ENCODE measurements around the gene SREK1IP1. TPM values are rescaled to one million over a fixed set of nuclear protein-coding genes. Genes with fewer than 3 reads are reported as not detected.
A peak's percentile ranks its signal among the peaks of the same experiment; 100 is the strongest.

The SREK1IP1 gene
- total RNA-seq, 1 experiment from 2014 or later, result 40.1 TPM

- Mint-ChIP-seq H3K9me3 (ENCODE audit: unreplicated experiment) (no peaks in the 10 kb centered on the region), H3K27ac (ENCODE audit: low read depth, unreplicated experiment) (peak overlapping the region; percentile 100)
Observed at GRCh38 chr5:64765804-64766504, 2.5 kb downstream of the SREK1IP1 start.

GRCh38 chr5:64763948-64764503 lies 4.5 kb downstream of the SREK1IP1 start:
- H3K27ac Mint-ChIP-seq (ENCODE audit: low read depth, unreplicated experiment), result peak overlapping the region; percentile 2
- H3K4me1 Mint-ChIP-seq (ENCODE audit: insufficient read depth, unreplicated experiment), result peaks cover 37% of the 10 kb centered on the region
- POLR2A ChIA-PET, result interaction anchor here (0.5 kb wide), 1 partner anchor 32 kb away, joined by 3 read pairs; no protein-coding TSS in a partner anchor
- no peak overlapping the region for H3K4me3 Mint-ChIP-seq (ENCODE audit: unreplicated experiment)
- no peaks in the 10 kb centered on the region for H3K27me3 Mint-ChIP-seq (ENCODE audit: insufficient read depth, unreplicated experiment)
- intact Hi-C loops (cut with micrococcal nuclease), result no loop called here
- no peak for TF ChIP-seq CTCF (IDR thresholded peaks at IDR 0.05; ENCODE audit: unreplicated experiment)
- BruUV-seq (replicated peaks), result no TSS peak
- DNase-seq (ENCODE audit: unreplicated experiment), result no peak
- no peaks in the 10 kb centered on the region for H3K9me3 Mint-ChIP-seq (ENCODE audit: unreplicated experiment)
- CTCF ChIA-PET, result interaction anchor here (0.6 to 1.3 kb wide), 4 partner anchors 35 to 718 kb away, joined by 3 read pairs; partner anchors contain the start of gene ADAMTS6
- peaks cover 36% of the 10 kb centered on the region for H3K36me3 Mint-ChIP-seq (ENCODE audit: insufficient read depth, unreplicated experiment)

More at GRCh38 chr5:64765804-64766504, 2.5 kb downstream of the SREK1IP1 start:
- Mint-ChIP-seq H3K4me1 (ENCODE audit: insufficient read depth, unreplicated experiment) (peaks cover 44% of the 10 kb centered on the region), H3K27me3 (ENCODE audit: insufficient read depth, unreplicated experiment) (no peaks in the 10 kb centered on the region), H3K4me3 (ENCODE audit: unreplicated experiment) (peak overlapping the region; percentile 47), H3K36me3 (ENCODE audit: insufficient read depth, unreplicated experiment) (peaks cover 30% of the 10 kb centered on the region)
- POLR2A ChIA-PET, result interaction anchor here (0.9 to 2.8 kb wide), 2 partner anchors 19 to 34 kb away, joined by 3 to 6 read pairs; no protein-coding TSS in a partner anchor
- CTCF ChIA-PET, result interaction anchor here (0.6 to 1.1 kb wide), 3 partner anchors 9 to 558 kb away, joined by 3 to 4 read pairs (median 3); no protein-coding TSS in a partner anchor
- DNase-seq (ENCODE audit: unreplicated experiment), result peak; percentile 50
- intact Hi-C loops (cut with micrococcal nuclease), result no loop called here
- BruUV-seq (replicated peaks), result no TSS peak
- no peak for TF ChIP-seq CTCF (IDR thresholded peaks at IDR 0.05; ENCODE audit: unreplicated experiment)

GRCh38 chr5:64759960-64760660 lies 8.4 kb downstream of the SREK1IP1 start:
- H3K4me3 Mint-ChIP-seq (ENCODE audit: unreplicated experiment), result no peak overlapping the region
- CTCF ChIA-PET, result no interaction called here
- peaks cover 30% of the 10 kb centered on the region for H3K36me3 Mint-ChIP-seq (ENCODE audit: insufficient read depth, unreplicated experiment)
- H3K27ac Mint-ChIP-seq (ENCODE audit: low read depth, unreplicated experiment), result no peak overlapping the region
- H3K27me3 Mint-ChIP-seq (ENCODE audit: insufficient read depth, unreplicated experiment), result no peaks in the 10 kb centered on the region
- DNase-seq (ENCODE audit: unreplicated experiment), result no peak
- peaks cover 14% of the 10 kb centered on the region for H3K4me1 Mint-ChIP-seq (ENCODE audit: insufficient read depth, unreplicated experiment)
- H3K9me3 Mint-ChIP-seq (ENCODE audit: unreplicated experiment), result no peaks in the 10 kb centered on the region
- no TSS peak for BruUV-seq (replicated peaks)
- POLR2A ChIA-PET, result interaction anchor here (0.6 kb wide), 2 partner anchors 864 to 963 kb away, joined by 3 to 4 read pairs; partner anchors contain the start of gene TRIM23
- intact Hi-C loops (cut with micrococcal nuclease), result no loop called here
- TF ChIP-seq CTCF (IDR thresholded peaks at IDR 0.05; ENCODE audit: unreplicated experiment), result no peak

- Mint-ChIP-seq H3K4me3 (ENCODE audit: unreplicated experiment) (no peak overlapping the region), H3K4me1 (ENCODE audit: insufficient read depth, unreplicated experiment) (peaks cover 6% of the 10 kb centered on the region), H3K9me3 (ENCODE audit: unreplicated experiment) (no peaks in the 10 kb centered on the region), H3K36me3 (ENCODE audit: insufficient read depth, unreplicated experiment) (peaks cover 24% of the 10 kb centered on the region), H3K27me3 (ENCODE audit: insufficient read depth, unreplicated experiment) (no peaks in the 10 kb centered on the region), H3K27ac (ENCODE audit: low read depth, unreplicated experiment) (no peak overlapping the region)
- POLR2A ChIA-PET, result interaction anchor here (0.6 to 3.5 kb wide), 2 partner anchors 9 to 348 kb away, joined by 3 to 16 read pairs; partner anchors contain the start of genes CWC27 and SREK1IP1
- intact Hi-C loops (cut with micrococcal nuclease), result no loop called here
- TF ChIP-seq CTCF (IDR thresholded peaks at IDR 0.05; ENCODE audit: unreplicated experiment), result no peak
- no peak for DNase-seq (ENCODE audit: unreplicated experiment)
- BruUV-seq (replicated peaks), result no TSS peak
- CTCF ChIA-PET, result interaction anchor here (0.6 to 2.3 kb wide), 2 partner anchors 9 kb away, joined by 3 to 9 read pairs; partner anchors contain the start of gene SREK1IP1
Observed at GRCh38 chr5:64758901-64759300, 9.6 kb downstream of the SREK1IP1 start.

All from MCF 10A (cell line).